ENCODE measurements around the gene GNPTAB.

- no peak for TF ChIP-seq CTCF (IDR thresholded peaks at IDR 0.05)
- TF ChIP-seq EP300 (IDR thresholded peaks at IDR 0.05): no peak
Observed at GRCh38 chr12:101743724-101744472, 86.9 kb downstream of the GNPTAB start.

Data from sigmoid colon (tissue), 4 donors.